AG04450 (cell line): Measurements from ENCODE around the gene HLA-DOB. TPM values are rescaled to one million over a fixed set of nuclear protein-coding genes. Genes with fewer than 3 reads are reported as not detected.
A peak's percentile ranks its signal among the peaks of the same experiment; 100 is the strongest.

ENCODE experiments used
- CTCF ChIA-PET: fragments of 300-600, 350-600 bp; formaldehyde crosslinking; extraction: SDS; loops from one replicate; lab custom pipeline; 2022; ENCODE audit warnings: antibody characterized with exemption, inconsistent platforms; lab: Charles Lee
- POLR2A ChIA-PET: fragments of 350-600 bp; formaldehyde crosslinking; extraction: SDS; loops from one replicate; lab custom pipeline; 2021; ENCODE audit warnings: antibody characterized with exemption, inconsistent platforms; lab: Yijun Ruan, JAX
- DNase-seq: peaks from one replicate; pipeline ENCODE4 v3.0.0-alpha.2; 2011; ENCODE audit warnings: low read depth, low spot score
- H3K27ac ChIP-seq: one replicate; pipeline ENCODE4 v1.5.1; 2012; ENCODE audit warnings: low read depth, low read length, control low read depth
- H3K27me3 ChIP-seq: one replicate; pipeline ENCODE4 v1.6.0; 2012; ENCODE audit warnings: low read length; ENCODE audit not compliant: control insufficient read depth, insufficient read depth
- H3K4me3 ChIP-seq: 2 replicates; pipeline ENCODE4 v1.5.1; 2011; ENCODE audit warnings: mild to moderate bottlenecking, low read depth, low read length, control low read depth
- H3K9me3 ChIP-seq: 2 replicates; pipeline ENCODE4 v1.5.1; 2012; ENCODE audit warnings: low read length; ENCODE audit not compliant: control insufficient read depth, insufficient read depth
- CTCF ChIP-seq: IDR thresholded peaks from 2 replicates; pipeline ENCODE4 v1.5.1; 2011; ENCODE audit warnings: low read depth, low read length, control low read depth, inconsistent platforms
- polyA plus RNA-seq: library from polyadenylated mRNA; depleted of rRNA; stranded (reverse); fragments of >200 nt; gene quantifications from 2 replicates; pipeline ENCODE4 v1.2.3, GENCODE V29; 2011

The HLA-DOB gene
- polyA plus RNA-seq, 1 experiment, result not detected

GRCh38 chr6:32796848-32797776 is 19.7 kb downstream of the HLA-DOB start:
- POLR2A ChIA-PET, result no interaction called here
- Histone ChIP-seq H3K27me3 (peaks cover 13% of the 10 kb centered on the region), H3K27ac (no peak overlapping the region), H3K4me3 (peak overlapping the region; percentile 47), H3K9me3 (peaks cover 4% of the 10 kb centered on the region; the same call in 1 of the 2 replicates)
- CTCF ChIA-PET, result interaction anchor here (0.6 to 3.4 kb wide), 12 partner anchors 11 to 384 kb away, joined by 3 to 26 read pairs (median 3); partner anchors contain the start of gene TAP2
- TF ChIP-seq CTCF, result peak; percentile 77
- no peak for DNase-seq

GRCh38 chr6:32794510-32794909 is 22.3 kb downstream of the HLA-DOB start:
- CTCF ChIA-PET, result interaction anchor here (0.6 to 1.9 kb wide), 6 partner anchors 9 to 599 kb away, joined by 3 to 16 read pairs (median 4); no protein-coding TSS in a partner anchor

GRCh38 chr6:32792901-32793435 is 23.8 kb downstream of the HLA-DOB start:
- DNase-seq, result no peak
- Histone ChIP-seq H3K4me3 (no peak overlapping the region), H3K27me3 (peaks cover 21% of the 10 kb centered on the region), H3K27ac (no peak overlapping the region), H3K9me3 (no peaks in the 10 kb centered on the region)
- POLR2A ChIA-PET, result no interaction called here
- CTCF ChIA-PET, result interaction anchor here (0.6 to 1.9 kb wide), 5 partner anchors 45 to 550 kb away, joined by 3 to 16 read pairs (median 3); partner anchors contain the start of gene TAP2
- no peak for TF ChIP-seq CTCF

More at GRCh38 chr6:32794510-32794909, 22.3 kb downstream of the HLA-DOB start:
- Histone ChIP-seq H3K27me3 (peaks cover 19% of the 10 kb centered on the region), H3K27ac (no peak overlapping the region), H3K9me3 (peaks cover 4% of the 10 kb centered on the region; the same call in 1 of the 2 replicates), H3K4me3 (no peak overlapping the region)
- no peak for DNase-seq
- POLR2A ChIA-PET, result no interaction called here
- TF ChIP-seq CTCF, result no peak

- ChIA-PET CTCF (interaction anchor here (1.0 kb wide), 1 partner anchor 376 kb away, joined by 3 read pairs; no protein-coding TSS in a partner anchor), POLR2A (no interaction called here)
- no peaks in the 10 kb centered on the region for H3K9me3 ChIP-seq
- H3K27me3 ChIP-seq, result peaks cover 19% of the 10 kb centered on the region
- no peak overlapping the region for H3K27ac ChIP-seq
- no peak for DNase-seq
- H3K4me3 ChIP-seq, result no peak overlapping the region
- TF ChIP-seq CTCF, result no peak
Observed at GRCh38 chr6:32790306-32790705, 26.5 kb downstream of the HLA-DOB start.
